Retinal pigment epithelial cell (primary cell): ENCODE results near the gene ACSL3.
A peak's percentile ranks its signal among the peaks of the same experiment; 100 is the strongest.
"Not testable (repeated sequence)": the region's sequence is repeated elsewhere in the genome, so short reads cannot be mapped to it uniquely, and the experiment has no call there.

Experiments
- DNase-seq: peaks from one replicate; pipeline ENCODE4 v3.0.0-alpha.2; 2010; ENCODE audit warnings: low read depth
- H3K4me3 ChIP-seq: 2 replicates; pipeline ENCODE4 v1.5.1; 2011; ENCODE audit warnings: mild to moderate bottlenecking, low read length, control low read depth, moderate library complexity
- TF ChIP-seq, protein P1 (sequence below): conservative IDR thresholded peaks from 2 replicates; pipeline ENCODE4 v1.5.1; 2011; ENCODE audit warnings: low read depth, low read length, control low read depth, inconsistent platforms

Gene ACSL3

DNA sequence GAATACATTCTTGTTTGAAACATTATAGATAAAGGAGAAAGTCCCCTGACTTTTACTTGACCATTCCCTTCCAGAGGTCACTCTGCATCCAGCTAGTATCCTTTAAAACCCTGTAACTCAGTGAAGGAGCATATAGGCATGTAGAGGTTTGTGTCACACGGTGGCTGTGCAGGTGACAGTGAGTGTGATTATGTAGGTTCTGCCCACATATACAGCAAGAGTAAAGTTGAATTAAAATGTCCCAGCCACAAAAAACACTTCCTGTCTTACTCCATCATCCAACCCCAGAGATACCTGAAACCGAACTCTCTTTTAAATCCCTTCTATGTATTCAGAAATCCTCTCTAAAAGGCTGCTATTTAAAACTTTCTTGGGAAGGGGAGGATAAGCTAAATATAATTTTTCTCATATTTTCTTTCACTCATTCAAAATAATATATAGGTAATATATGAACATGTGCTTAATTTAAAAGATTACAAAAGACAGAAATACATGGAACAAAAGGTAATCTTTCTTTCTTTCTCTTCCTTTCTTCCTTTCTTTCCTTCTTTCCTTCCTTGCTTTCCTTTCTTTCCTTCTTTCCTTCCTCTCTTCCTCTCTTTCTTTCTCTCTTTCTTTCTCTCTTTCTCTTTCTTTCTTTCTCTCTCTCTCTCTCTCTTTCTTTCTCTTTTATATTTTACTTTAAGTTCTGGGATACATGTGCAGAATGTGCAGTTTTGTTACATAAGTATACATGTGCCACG lies 20.6 kb upstream of the ACSL3 start:
- DNase-seq, result no peak
- TF ChIP-seq, protein P1, sequence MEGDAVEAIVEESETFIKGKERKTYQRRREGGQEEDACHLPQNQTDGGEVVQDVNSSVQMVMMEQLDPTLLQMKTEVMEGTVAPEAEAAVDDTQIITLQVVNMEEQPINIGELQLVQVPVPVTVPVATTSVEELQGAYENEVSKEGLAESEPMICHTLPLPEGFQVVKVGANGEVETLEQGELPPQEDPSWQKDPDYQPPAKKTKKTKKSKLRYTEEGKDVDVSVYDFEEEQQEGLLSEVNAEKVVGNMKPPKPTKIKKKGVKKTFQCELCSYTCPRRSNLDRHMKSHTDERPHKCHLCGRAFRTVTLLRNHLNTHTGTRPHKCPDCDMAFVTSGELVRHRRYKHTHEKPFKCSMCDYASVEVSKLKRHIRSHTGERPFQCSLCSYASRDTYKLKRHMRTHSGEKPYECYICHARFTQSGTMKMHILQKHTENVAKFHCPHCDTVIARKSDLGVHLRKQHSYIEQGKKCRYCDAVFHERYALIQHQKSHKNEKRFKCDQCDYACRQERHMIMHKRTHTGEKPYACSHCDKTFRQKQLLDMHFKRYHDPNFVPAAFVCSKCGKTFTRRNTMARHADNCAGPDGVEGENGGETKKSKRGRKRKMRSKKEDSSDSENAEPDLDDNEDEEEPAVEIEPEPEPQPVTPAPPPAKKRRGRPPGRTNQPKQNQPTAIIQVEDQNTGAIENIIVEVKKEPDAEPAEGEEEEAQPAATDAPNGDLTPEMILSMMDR, result no peak
- H3K4me3 ChIP-seq, result no peak overlapping the region

DNA sequence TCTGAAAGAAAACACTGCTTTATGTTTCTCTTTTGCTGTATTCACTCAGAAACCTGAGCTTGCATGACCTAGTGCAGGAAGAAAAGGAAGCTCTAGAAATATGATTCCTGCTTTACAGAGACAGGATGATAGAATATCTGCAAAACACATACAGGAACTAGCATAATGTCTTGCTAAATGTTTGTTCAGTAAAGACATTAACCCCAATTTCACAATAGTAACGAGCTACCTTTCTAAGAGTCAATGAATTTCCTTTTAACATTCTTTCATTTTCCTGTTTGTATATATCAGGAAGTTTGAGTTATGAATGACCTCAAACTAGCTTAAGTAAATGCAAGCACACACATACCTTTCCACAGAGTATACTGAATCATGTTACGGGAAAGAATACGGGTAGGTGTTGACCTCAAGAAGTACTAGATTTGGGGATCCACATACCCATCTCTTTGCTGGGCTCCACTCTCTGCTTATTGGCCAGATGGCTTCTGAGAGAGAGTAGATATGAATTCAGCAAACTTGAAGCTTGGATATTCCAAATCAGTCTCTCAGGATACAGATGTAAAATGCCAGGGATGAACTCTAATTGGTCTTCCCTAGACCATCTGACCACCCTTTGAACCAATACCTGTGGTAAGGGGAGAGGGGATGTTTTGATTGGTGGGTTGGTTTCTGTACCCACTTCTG lies 18.2 kb upstream of the ACSL3 start:
- TF ChIP-seq, protein P1, result no peak
- H3K4me3 ChIP-seq, result no peak overlapping the region
- DNase-seq, result no peak

DNA sequence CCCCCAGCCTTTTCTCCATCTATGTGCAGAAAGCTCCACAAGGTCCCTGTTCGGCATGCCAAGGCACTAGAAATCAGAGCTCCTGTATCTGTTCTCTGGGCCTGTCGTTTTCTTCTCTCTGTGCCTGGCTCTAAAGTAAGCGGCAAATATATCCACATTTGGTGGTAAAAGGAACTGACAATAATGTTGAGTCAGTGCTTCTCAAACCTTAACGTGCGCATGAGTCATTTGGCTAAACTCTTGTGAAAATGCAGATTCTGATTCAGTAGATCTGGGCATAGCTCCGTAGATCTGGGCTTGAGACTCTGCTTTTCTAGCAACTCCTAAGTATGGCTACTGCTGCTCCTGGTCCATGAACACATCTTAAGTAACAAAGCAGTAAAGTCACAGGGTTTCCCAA lies 16.5 kb upstream of the ACSL3 start:
- H3K4me3 ChIP-seq, result no peak overlapping the region
- DNase-seq, result peak; percentile 88
- TF ChIP-seq, protein P1, result no peak

DNA sequence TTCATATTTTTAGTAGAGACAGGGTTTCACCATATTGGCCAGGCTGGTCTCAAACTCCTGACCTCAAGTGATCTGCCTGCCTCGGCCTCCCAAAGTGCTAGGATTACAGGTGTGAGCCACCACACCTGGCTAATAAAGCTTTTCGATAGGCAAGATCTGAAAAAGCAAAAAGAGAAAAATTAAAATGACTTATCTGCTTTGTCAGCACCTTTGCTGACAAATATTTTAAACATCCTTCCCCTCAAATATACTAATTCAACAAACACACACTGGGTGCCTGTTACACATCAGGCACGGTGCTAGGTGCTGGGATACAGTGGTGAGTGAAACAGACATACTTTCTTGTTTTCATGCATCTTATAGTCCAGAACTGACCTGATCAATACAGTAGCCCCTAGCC lies 15.5 kb upstream of the ACSL3 start:
- not testable (repeated sequence) for DNase-seq, H3K4me3 ChIP-seq

DNA sequence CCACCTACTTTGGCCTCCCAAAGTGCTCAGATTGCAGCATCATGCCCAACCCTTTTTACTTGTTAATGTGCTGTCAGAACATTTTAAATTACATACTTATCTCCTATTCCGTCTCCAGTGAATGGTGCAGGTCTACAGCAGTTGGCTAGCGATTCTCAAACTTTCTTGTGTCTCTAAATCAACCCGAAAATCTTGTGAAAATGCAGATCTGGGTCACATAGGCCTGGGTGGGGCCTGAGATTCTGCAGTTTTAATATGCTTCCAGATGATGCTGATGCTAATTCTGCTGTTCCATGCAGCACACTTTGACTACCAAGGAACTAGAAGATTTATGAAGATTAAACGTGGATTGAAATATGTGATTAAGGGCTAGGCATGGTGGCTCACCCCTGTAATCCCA lies 14.8 kb upstream of the ACSL3 start:
- DNase-seq, result no peak
- no peak overlapping the region for H3K4me3 ChIP-seq
- TF ChIP-seq, protein P1, result no peak

DNA sequence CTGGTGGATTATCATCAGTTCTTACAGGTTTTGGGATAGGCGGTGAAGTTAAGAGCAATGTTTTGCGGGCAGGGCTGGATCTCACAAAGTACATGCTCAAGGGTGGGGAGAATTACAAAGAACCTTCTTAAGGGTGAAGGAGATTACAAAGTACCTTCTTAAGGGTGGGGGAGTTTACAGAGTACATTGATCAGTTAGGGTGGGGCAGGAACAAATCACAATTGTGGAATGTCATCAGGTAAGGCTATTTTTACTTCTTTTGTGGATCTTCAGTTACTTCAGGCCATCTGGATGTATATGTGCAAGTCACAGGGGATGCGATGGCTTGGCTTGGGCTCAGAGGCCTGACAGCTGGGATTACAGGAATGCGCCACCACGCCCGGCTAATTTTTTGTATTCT lies 12.8 kb upstream of the ACSL3 start:
- DNase-seq, H3K4me3 ChIP-seq: not testable (repeated sequence)

DNA sequence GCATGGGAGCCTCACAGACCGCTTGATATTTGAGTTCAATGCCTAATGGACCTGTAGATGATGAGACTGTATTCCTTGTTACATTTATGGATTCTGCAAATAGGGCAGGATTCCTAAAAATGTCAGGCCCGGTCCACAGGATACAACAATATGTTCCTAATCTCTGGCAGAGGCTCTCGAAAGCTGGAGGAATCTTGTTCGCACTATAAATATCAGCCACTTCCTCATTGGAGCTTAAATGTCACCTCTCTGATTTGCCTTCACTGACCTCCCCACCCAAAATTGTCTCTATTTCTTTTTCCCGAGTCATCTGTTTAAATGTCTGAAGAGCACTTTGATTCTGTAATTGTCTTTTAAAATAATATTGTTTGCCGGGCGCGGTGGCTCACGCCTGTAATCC lies 12.0 kb upstream of the ACSL3 start:
- H3K4me3 ChIP-seq, result no peak overlapping the region
- TF ChIP-seq, protein P1, result no peak
- DNase-seq, result no peak

DNA sequence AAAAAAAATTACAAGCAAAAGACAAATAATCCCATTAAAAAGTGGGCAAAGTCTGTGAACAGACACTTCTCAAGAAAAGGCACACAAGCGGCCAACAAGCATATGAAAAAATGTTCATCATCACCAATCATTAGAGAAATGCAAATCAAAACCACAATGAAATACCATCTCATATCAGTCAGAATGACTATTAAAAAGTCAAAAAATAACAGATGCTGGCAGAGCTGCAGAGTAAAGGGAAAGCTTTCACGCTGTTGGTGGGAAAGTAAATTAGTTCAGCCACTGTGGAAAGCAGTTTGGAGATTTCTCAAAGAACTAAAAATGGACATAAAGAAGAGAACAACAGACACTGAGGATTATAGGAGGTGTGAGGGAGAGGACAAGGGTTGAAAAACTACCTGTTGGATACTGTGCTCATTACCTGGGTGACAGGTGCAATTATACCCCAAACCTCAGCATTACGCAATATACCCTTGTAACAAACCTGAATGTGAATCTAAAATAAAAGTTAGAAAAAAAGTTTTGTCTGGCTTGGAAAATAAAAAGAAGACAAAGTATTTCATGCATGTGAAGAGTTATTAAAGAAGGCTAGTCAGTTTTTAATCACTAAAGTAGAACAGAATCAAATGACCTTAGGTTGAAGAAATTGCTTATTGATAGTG lies 8.7 kb upstream of the ACSL3 start:
- DNase-seq, result no peak

More for the DNA sequence above, 8.7 kb upstream of the ACSL3 start:
- no peak overlapping the region for H3K4me3 ChIP-seq
- TF ChIP-seq, protein P1, result no peak
